Stimulated activated CD4-positive, alpha-beta T cell treated with anti-CD3 and anti-CD28 coated beads, Interleukin-2, amount 100 ng/mL, for 4 hours (primary cell): ENCODE data around the gene ATP8A2.
A peak's percentile ranks its signal among the peaks of the same experiment; 100 is the strongest.
"Not testable (repeated sequence)": the region's sequence is repeated elsewhere in the genome, so short reads cannot be mapped to it uniquely, and the experiment has no call there.

Experiments used
- DNase-seq: peaks from one replicate; pipeline ENCODE4 v3.0.0-alpha.2; 2020; ENCODE audit warnings: low read depth

The ATP8A2 gene

GRCh38 chr13:25463496-25463895 lies 91.7 kb downstream of the ATP8A2 start:
- no peak for DNase-seq

DNA sequence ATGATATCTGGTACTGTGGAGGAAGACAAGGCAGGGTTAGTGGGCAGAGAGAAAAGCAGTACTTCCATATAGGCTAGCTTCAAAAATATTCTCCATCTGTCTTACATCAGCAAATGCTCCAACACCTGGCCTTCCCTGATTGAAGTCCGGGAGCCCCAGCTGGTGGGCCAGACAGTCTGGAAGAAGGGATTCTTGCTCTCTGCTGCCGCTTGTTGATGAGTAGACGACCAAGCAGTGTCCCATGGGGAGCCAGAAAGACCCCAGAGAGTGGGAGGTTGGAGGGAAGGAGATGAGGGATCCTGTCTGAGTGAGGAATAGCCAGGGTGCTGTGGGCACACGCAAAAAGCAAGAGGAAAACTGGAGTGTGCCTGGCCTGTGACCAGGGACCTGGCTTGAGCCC lies 95.1 kb downstream of the ATP8A2 start:
- no peak for DNase-seq

DNA sequence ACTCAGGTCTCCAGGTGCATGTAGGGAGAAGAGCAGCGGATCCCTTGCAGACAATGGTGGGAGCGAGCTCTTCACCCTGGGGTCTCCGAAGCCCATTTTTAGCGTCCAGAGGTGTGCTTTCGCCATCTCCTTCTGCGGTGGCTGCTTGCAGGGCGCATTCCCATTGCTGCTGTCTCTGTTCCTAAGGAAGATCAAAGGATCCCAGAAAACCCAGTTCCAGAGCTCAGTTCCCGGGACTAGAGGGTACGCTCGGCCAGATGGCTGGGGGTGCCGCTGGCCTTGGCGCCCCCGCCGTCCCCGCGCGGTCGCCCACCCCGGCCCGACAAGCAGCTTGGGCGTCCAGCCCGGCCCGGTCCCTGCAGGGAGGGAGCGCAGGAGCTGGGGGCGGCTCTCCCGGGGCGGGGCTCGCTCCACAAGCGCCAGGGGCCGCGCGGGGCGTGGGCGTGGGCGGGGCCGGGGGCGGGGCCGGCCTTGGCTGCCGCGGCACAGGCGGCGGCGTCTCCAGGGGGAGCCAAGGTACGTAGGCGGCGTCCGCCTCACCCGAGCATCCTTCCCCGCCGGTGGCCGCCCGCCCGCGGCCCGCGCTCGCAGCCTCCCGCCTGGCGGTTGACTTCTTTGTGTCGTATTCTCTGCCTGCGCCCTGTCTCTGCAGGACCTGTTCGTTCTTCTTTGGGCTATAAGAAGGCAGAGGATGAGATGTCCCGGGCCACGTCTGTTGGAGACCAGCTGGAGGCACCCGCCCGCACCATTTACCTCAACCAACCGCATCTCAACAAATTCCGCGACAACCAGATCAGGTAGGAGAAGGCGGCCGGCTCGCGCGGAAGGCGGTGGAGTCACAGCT lies 96.8 kb downstream of the ATP8A2 start:
- peak; percentile 2 for DNase-seq

DNA sequence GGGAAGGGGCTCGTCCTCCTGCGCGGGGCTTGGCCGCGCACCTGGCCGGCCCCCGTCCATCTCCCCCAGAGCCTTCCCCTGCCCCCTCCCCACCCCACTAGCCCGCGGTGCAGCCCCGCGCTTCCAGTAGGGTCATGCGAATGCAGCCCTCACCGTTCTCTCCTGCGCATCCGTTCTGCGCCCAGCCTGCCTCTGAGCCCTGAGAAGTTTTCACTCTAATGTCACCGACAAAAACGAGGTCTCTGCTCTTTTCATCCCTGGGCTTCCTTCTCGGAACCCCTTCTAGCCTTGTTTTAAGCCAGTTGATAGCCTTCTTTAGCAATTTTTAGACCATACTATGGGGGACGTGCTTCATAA lies 97.4 kb downstream of the ATP8A2 start:
- no peak for DNase-seq

GRCh38 chr13:25473864-25474263 lies 102.1 kb downstream of the ATP8A2 start:
- DNase-seq = no peak

GRCh38 chr13:25478186-25478585 lies 106.4 kb downstream of the ATP8A2 start:
- no peak for DNase-seq

DNA sequence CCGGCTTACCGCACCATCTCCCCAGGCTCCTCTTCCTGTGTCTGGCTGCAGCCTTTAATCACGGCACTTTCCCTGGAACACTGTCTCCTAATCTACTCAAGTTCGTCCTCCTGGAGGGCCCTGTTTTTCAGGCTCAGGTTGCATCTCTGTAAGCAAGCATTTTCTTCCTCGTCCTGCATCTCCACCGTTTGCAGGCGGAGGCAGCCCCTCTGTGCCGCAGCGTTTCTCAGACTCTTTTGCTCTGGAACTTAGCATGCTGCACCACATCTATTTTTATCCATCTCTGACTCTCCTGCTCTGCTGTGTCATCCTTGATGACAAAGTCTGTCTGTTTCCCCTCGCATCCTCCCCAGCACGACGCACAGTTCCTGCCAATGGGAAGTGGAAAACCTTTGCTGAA lies 117.5 kb downstream of the ATP8A2 start:
- no peak for DNase-seq

DNA sequence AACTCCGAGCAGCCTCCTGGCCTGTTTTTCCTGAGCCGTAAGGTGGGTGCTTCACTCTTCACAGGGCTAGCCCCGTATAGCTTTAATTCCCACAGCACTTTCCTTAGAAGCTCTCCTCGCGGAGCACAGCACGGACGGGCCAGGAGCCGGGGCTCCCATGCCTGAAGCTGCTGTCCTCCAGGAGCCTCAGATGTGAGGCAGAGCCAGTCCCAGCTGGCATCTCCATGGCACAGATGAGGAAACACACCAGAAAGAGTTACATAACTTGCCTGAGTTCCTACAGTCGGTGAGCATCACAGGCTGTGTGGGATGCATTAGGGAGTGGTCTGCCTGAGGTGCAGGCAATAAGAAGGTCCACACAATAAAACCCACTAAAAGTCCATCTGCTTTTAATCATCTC lies 118.5 kb downstream of the ATP8A2 start:
- no peak for DNase-seq

- DNase-seq = no peak
These were observed 122.3 kb downstream of the ATP8A2 start for GRCh38 chr13:25493931-25494640.

GRCh38 chr13:25494698-25495411 lies 123.1 kb downstream of the ATP8A2 start:
- no peak for DNase-seq

GRCh38 chr13:25501231-25501630 lies 129.5 kb downstream of the ATP8A2 start:
- DNase-seq = no peak

GRCh38 chr13:25502031-25502430 lies 130.3 kb downstream of the ATP8A2 start:
- DNase-seq = no peak

- DNase-seq = no peak
These were observed 130.8 kb downstream of the ATP8A2 start for GRCh38 chr13:25502551-25502950.

DNA sequence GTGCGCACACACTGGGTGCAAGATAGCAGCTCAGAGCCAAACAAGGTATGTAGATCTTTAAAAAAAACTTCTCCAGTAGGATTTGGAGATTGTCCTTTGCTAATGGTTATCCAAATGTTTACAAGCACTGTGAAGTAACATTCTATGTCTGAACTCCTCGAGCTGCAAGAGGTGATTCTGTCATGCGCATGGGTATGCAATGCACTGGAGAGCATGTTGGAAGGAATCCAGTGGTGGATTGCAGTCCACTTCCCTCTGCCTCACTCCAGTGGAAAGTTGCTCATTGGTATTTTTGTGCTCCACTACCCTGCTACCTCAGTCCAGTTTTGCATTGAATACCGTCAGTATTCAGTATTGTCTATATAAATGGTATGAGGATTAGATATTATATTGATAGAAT lies 132.1 kb downstream of the ATP8A2 start:
- DNase-seq = no peak

- no peak for DNase-seq
These were observed 136.1 kb downstream of the ATP8A2 start for GRCh38 chr13:25507841-25508240.

- DNase-seq = not testable (repeated sequence)
These were observed 141.3 kb downstream of the ATP8A2 start for GRCh38 chr13:25513060-25513459.

GRCh38 chr13:25518441-25518840 lies 146.7 kb downstream of the ATP8A2 start:
- DNase-seq = no peak

DNA sequence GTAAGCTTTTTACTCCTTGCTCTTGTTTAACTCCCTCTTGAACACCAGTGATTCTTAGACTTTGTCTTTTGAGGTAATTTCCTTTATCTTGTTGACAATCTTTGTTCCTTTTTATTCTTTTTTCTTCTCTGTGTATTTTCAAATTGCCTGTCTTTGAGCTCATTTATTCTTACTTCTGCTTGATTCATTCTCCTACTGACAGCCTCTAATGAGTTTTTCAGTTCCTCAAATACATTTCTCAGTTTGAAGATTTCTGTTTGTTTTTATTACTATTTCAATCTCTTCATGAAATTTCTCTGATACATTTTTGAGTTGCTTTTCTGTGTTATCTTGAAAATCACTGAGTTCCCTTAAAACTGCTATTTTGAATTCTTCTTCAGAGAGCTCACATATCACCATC lies 154.1 kb downstream of the ATP8A2 start:
- no peak for DNase-seq

- DNase-seq = no peak
These were observed 156.5 kb downstream of the ATP8A2 start for GRCh38 chr13:25528266-25528665.

GRCh38 chr13:25529425-25529824 lies 157.7 kb downstream of the ATP8A2 start:
- no peak for DNase-seq

GRCh38 chr13:25538276-25538675 lies 166.5 kb downstream of the ATP8A2 start:
- no peak for DNase-seq

- no peak for DNase-seq
These were observed 169.8 kb downstream of the ATP8A2 start for GRCh38 chr13:25541434-25542123.
